Esophagus muscularis mucosa (tissue), 4 donors: Measurements from ENCODE around the gene CES2. TPM values are rescaled to one million over a fixed set of nuclear protein-coding genes. Genes with fewer than 3 reads are reported as not detected.

Source experiments
- DNase-seq: peaks from one replicate; pipeline ENCODE4 v3.0.0-alpha.2; 2017; ENCODE audit errors: extremely low spot score
- H3K27ac ChIP-seq, 4 donors: fragments of 200-600 bp; sonication (generic); replicated peaks in 1 of 4; 1 replicate in 3 of 4; 2 replicates in 1 of 4; pipeline ENCODE4 v1.5.1; 2016 to 2019; ENCODE audit warnings: mild to moderate bottlenecking in 1 of 4
- H3K27me3 ChIP-seq, 4 donors: fragments of 200-600 bp; sonication (generic); one replicate each; pipeline versions ENCODE4 v1.5.1 to v1.6.0; 2016 to 2019
- H3K36me3 ChIP-seq, 4 donors: fragments of 200-600 bp; sonication (generic); one replicate each; pipeline ENCODE4 v1.5.1; 2016 to 2019
- H3K4me1 ChIP-seq, 4 donors: fragments of 200-600 bp; sonication (generic); one replicate each; pipeline ENCODE4 v1.5.1; 2016 to 2019
- H3K4me3 ChIP-seq, 4 donors: fragments of 200-600 bp; sonication (generic); 1 replicate in 2 of 4; 2 replicates in 2 of 4; pipeline ENCODE4 v1.5.1; 2016 to 2019; ENCODE audit warnings: mild to moderate bottlenecking in 4 of 4, moderate library complexity in 1 of 4
- H3K9me3 ChIP-seq, 4 donors: fragments of 200-600 bp; sonication (generic); 1 replicate in 3 of 4; 2 replicates in 1 of 4; pipeline ENCODE4 v1.5.1; 2016 to 2019
- CTCF ChIP-seq, 3 experiments: fragments of 200-600 bp in 2 of 3; fragments of 450-650 bp in 1 of 3; sonication (generic) in 2 of 3; IDR thresholded peaks; one replicate each; pipeline ENCODE4 v1.5.1; 2017 to 2019; ENCODE audit warnings: antibody characterized with exemption in 3 of 3, mild to moderate bottlenecking in 2 of 3, moderate library complexity in 1 of 3
- EP300 ChIP-seq: sonication (generic); formaldehyde crosslinking; IDR thresholded peaks from one replicate; pipeline ENCODE4 v1.6.1; 2017; ENCODE audit warnings: antibody characterized with exemption
- POLR2A ChIP-seq: fragments of 450-650 bp; IDR thresholded peaks from one replicate; pipeline ENCODE4 v1.6.1; 2017; ENCODE audit warnings: antibody characterized with exemption, moderate library complexity, mild to moderate bottlenecking, low read depth
- POLR2AphosphoS5 ChIP-seq, 2 donors: sonication (generic); formaldehyde crosslinking; IDR thresholded peaks; one replicate each; pipeline ENCODE4 v1.6.1; 2017; ENCODE audit warnings: antibody characterized with exemption in 2 of 2
- WGBS: methylation state at CpG from one replicate; pipeline ENCODE4 v1.1.5; 2018; 5-methylcytosine and 5-hydroxymethylcytosine counted together
- intact Hi-C: fragments of 100-400 bp; cut with DNase I; formaldehyde crosslinking; loops from one replicate; pipeline ENCODE4 v1.15.1; 2023
- total RNA-seq, 4 donors: library from RNA; depleted of rRNA; stranded (reverse); fragments of >200 nt; gene quantifications; one replicate each; pipeline versions ENCODE4 v1.1.0 to v1.2.1, GENCODE V29; 2016

Gene CES2
- total RNA-seq, 4 donors from 2014 or later: 22.0 to 29.7 (median 26.8) TPM

DNA sequence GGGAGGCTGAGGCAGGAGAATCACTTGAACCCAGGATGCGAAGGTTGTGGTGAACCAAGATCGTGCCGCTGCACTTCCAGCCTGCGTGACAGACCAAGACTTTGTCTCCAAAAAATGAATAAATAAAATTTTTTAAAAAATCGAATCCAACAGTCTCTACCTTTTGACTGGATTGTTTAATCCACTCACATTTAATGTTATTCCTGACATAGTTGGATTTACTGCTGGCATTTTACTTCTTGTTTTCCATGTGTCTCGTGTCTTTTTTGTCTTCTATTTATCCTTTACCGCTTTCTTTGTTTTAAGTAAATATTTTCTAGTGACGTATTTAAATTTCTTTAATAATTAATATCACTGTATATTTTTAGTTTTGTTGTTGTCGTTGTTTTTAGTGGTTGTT, 47.7 kb downstream of the CES2 start:
- TF ChIP-seq POLR2AphosphoS5 (IDR thresholded peaks at IDR 0.05): no peak
- no peak for TF ChIP-seq CTCF (IDR thresholded peaks at IDR 0.05)
- no peak for TF ChIP-seq POLR2A
- TF ChIP-seq EP300: no peak
- H3K36me3 ChIP-seq: no peaks in the 10 kb centered on the region
- WGBS: 93% methylated on average over 9 of the region's 9 CpGs

DNA sequence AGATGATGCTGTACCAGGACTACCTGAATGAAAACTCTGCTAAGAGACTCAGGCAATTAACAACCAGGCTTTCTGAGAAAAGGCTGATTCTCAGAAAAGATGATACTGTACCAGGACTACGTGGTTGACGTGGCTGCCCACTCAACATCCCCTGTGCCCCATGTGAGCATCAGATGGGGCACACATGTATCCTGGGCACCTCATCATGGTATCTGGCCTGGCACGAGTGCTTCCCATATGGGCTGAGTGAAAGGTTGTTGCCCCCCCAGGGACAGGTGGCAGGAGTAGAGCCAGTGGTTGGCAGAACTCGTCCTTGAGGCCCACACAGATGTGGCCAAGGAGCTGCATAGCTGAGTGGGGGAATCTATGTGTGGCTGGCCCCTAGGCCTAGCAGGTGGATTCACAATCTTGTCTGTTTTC, 49.6 kb downstream of the CES2 start:
- DNase-seq: no peak
- no peak for TF ChIP-seq EP300
- no peak for TF ChIP-seq CTCF (IDR thresholded peaks at IDR 0.05)
- no peak for TF ChIP-seq POLR2AphosphoS5 (IDR thresholded peaks at IDR 0.05)
- TF ChIP-seq POLR2A: no peak
- 84% methylated on average over 2 of the region's 4 CpGs for whole genome bisulfite sequencing
- intact Hi-C loops: no loop called here
- no peak overlapping the region for H3K27ac ChIP-seq
- H3K4me1 ChIP-seq: no peaks in the 10 kb centered on the region
- no peaks in the 10 kb centered on the region for H3K9me3 ChIP-seq
- H3K36me3 ChIP-seq: no peaks in the 10 kb centered on the region
- H3K4me3 ChIP-seq: no peak overlapping the region
- no peaks in the 10 kb centered on the region for H3K27me3 ChIP-seq

More for the DNA sequence above, 47.7 kb downstream of the CES2 start:
- H3K27me3 ChIP-seq: no peaks in the 10 kb centered on the region
- no peaks in the 10 kb centered on the region for H3K9me3 ChIP-seq
- no peak for DNase-seq
- H3K27ac ChIP-seq: no peak overlapping the region
- intact Hi-C loops: no loop called here
- H3K4me1 ChIP-seq: no peaks in the 10 kb centered on the region
- H3K4me3 ChIP-seq: no peak overlapping the region

- Histone ChIP-seq H3K9me3 (no peaks in the 10 kb centered on the region), H3K27me3 (no peaks in the 10 kb centered on the region), H3K4me1 (no peaks in the 10 kb centered on the region), H3K4me3 (no peak overlapping the region), H3K36me3 (no peaks in the 10 kb centered on the region), H3K27ac (no peak overlapping the region)
- TF ChIP-seq CTCF (IDR thresholded peaks at IDR 0.05): no peak
- no peak for TF ChIP-seq EP300
- no peak for TF ChIP-seq POLR2A
- TF ChIP-seq POLR2AphosphoS5 (IDR thresholded peaks at IDR 0.05): no peak
- DNase-seq: no peak
- intact Hi-C loops: no loop called here
- WGBS: 82% methylated on average over 4 of the region's 6 CpGs
Measured at GRCh38 chr16:66986559-66986958, 51.2 kb downstream of the CES2 start.

DNA sequence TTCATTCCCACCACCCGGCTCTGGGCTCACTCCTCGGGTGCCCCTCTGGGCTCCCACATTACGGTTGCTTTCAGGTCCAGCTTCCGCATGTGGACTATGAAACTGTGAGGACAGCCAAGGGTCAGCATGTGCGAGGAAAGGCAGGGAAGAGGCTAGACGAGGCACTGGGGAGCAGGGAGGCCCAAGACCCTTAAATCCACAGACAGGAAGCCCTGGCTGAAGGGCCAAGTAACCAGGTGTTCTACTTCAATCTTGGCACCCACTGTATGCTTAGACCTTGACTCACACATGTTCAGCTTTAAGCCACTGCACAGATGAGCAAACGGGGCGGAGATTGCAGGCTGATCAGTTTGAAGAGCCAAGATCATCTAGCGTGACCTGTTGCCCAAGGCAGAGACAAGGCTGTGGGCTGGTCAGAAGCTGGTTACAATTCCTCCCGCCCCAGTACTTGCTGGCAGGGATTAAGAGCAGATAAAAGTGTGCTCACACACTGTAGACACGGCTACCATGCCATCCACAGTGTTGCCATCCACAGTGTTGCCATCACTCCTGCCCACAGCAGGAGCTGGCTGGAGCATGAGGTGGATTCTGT, 53.0 kb downstream of the CES2 start, which contains the start of gene CES4A:
CES4A (plus strand) TSS at position 393 of the 592 bp plus-strand sequence; CDS start at position 577, 184 bp downstream.
- intact Hi-C loops: no loop called here
- 64% methylated on average over 11 of the region's 11 CpGs for WGBS
- no peak within 1 kb of the TSS for H3K27ac ChIP-seq
- no peak for TF ChIP-seq POLR2A
- no peak for TF ChIP-seq CTCF (IDR thresholded peaks at IDR 0.05)
- no peak for TF ChIP-seq EP300
- no peak for TF ChIP-seq POLR2AphosphoS5 (IDR thresholded peaks at IDR 0.05)
- no peak within 1 kb of the TSS for H3K4me3 ChIP-seq
- H3K36me3 ChIP-seq: no peaks in the 10 kb centered on the region
- DNase-seq: no peak
- no peaks in the 10 kb centered on the region for H3K4me1 ChIP-seq
- no peaks in the 10 kb centered on the region for H3K27me3 ChIP-seq
- no peaks in the 10 kb centered on the region for H3K9me3 ChIP-seq
